PC-9 (cell line): ENCODE results near the gene ARFGAP1. TPM values are rescaled to one million over a fixed set of nuclear protein-coding genes. Genes with fewer than 3 reads are reported as not detected.

Experiments used
- BruUV-seq: library from RNA; stranded (reverse); fragments of 400-500 nt; replicated peaks from 2 replicates; lab custom pipeline; 2021; lab: Mats Ljungman, UMichigan
- CTCF ChIA-PET: fragments of 300-600 bp; sonication (Branson Sonifier 250); formaldehyde crosslinking; loops from one replicate; lab custom pipeline; 2022; ENCODE audit warnings: antibody characterized with exemption; lab: Charles Lee
- POLR2A ChIA-PET: fragments of 300-600 bp; sonication (Branson Sonifier 250); formaldehyde crosslinking; loops from one replicate; lab custom pipeline; 2022; ENCODE audit warnings: antibody characterized with exemption; ENCODE audit not compliant: unreplicated experiment; lab: Charles Lee
- DNase-seq, 2 experiments: peaks; one replicate each; pipeline versions ENCODE4 v3.0.0 to v3.0.0-alpha.2; 2015 to 2022; ENCODE audit warnings: mixed read lengths in 1 of 2
- H2AFZ ChIP-seq: fragments of 200-600 bp; sonication (generic); 2 replicates; pipeline ENCODE4 v1.8.1; 2017; ENCODE audit warnings: antibody characterized with exemption
- H3F3A ChIP-seq: fragments of 200-600 bp; sonication (generic); 2 replicates; pipeline ENCODE4 v1.8.1; 2017; ENCODE audit warnings: antibody characterized with exemption, mild to moderate bottlenecking, low read depth; ENCODE audit not compliant: insufficient read depth
- H3K27ac ChIP-seq: fragments of 200-600 bp; sonication (generic); 2 replicates; pipeline ENCODE4 v1.6.1; 2016; ENCODE audit warnings: mixed run types
- H3K27me3 ChIP-seq: fragments of 200-600 bp; sonication (generic); 2 replicates; pipeline ENCODE4 v1.6.1; 2016; ENCODE audit warnings: low read depth, mixed run types; ENCODE audit not compliant: insufficient read depth
- H3K36me3 ChIP-seq: fragments of 200-600 bp; sonication (generic); 2 replicates; pipeline ENCODE4 v1.6.1; 2016; ENCODE audit warnings: low read depth, mixed run types
- H3K4me1 ChIP-seq: fragments of 200-600 bp; sonication (generic); replicated peaks from 2 replicates; pipeline ENCODE4 v1.6.1; 2016; ENCODE audit warnings: mixed run types; ENCODE audit not compliant: insufficient read depth
- H3K4me2 ChIP-seq: fragments of 200-600 bp; sonication (generic); 2 replicates; pipeline ENCODE4 v1.6.1; 2017; ENCODE audit warnings: mixed run types
- H3K4me3 ChIP-seq: fragments of 200-600 bp; sonication (generic); 2 replicates; pipeline ENCODE4 v1.6.1; 2016; ENCODE audit warnings: mixed run types
- H3K79me2 ChIP-seq: fragments of 200-600 bp; sonication (generic); 2 replicates; pipeline ENCODE4 v1.6.1; 2017; ENCODE audit warnings: low read depth, mixed run types
- H3K9me2 ChIP-seq: fragments of 200-600 bp; sonication (generic); 2 replicates; pipeline ENCODE4 v1.8.1; 2017; ENCODE audit warnings: mild to moderate bottlenecking; ENCODE audit not compliant: insufficient read depth
- H3K9me3 ChIP-seq: fragments of 200-600 bp; sonication (generic); 2 replicates; pipeline ENCODE4 v1.8.1; 2016; ENCODE audit warnings: low read depth; ENCODE audit not compliant: insufficient read depth
- H4K20me1 ChIP-seq: fragments of 200-600 bp; sonication (generic); 2 replicates; pipeline ENCODE4 v1.8.1; 2017; ENCODE audit not compliant: insufficient read depth
- CTCF ChIP-seq: fragments of 200-600 bp; sonication (generic); conservative IDR thresholded peaks from 2 replicates; pipeline ENCODE4 v1.6.1; 2017; ENCODE audit warnings: mixed run types, antibody characterized with exemption, mild to moderate bottlenecking, moderate library complexity
- EZH2 ChIP-seq: fragments of 200-600 bp; sonication (generic); IDR thresholded peaks from 2 replicates; pipeline ENCODE4 v1.8.0; 2017; ENCODE audit warnings: antibody characterized with exemption, low read depth
- intact Hi-C: fragments of 100-400 bp; cut with micrococcal nuclease; formaldehyde crosslinking; loops from one replicate; pipeline ENCODE4 v1.10.0; 2022; ENCODE audit not compliant: unreplicated experiment
- total RNA-seq: library from RNA; stranded (reverse); gene quantifications from 2 replicates; pipeline ENCODE4 v1.2.3, GENCODE V29; 2021

The ARFGAP1 gene
- total RNA-seq, 1 experiment from 2014 or later, result 89.0 TPM

GRCh38 chr20:63226042-63226943 lies 46.3 kb upstream of the ARFGAP1 start:
- intact Hi-C loops, result no loop called here
- BruUV-seq, result no TSS peak
- H3K4me3 ChIP-seq, result no peak overlapping the region
- TF ChIP-seq EZH2, result no peak
- TF ChIP-seq CTCF, result no peak
- no peak overlapping the region for H2AFZ ChIP-seq
- H4K20me1 ChIP-seq, result 0 out of 2 replicates have a peak, but pooled peaks cover 4% of the 10 kb centered on the region
- 0 out of 2 replicates have a peak, but pooled peaks cover under 1% of the 10 kb centered on the region for H3K27me3 ChIP-seq
- no peaks in the 10 kb centered on the region for H3K9me3 ChIP-seq
- ChIA-PET CTCF (interaction anchor here (0.7 kb wide), 1 partner anchor 12 kb away, joined by 3 read pairs; no protein-coding TSS in a partner anchor), POLR2A (interaction anchor here (0.6 kb wide), 2 partner anchors 20 to 47 kb away, joined by 3 to 16 read pairs; no protein-coding TSS in a partner anchor)
- peaks cover 35% of the 10 kb centered on the region for H3F3A ChIP-seq
- H3K79me2 ChIP-seq, result no peaks in the 10 kb centered on the region
- H3K36me3 ChIP-seq, result no peaks in the 10 kb centered on the region
- no peak overlapping the region for H3K4me2 ChIP-seq
- peaks cover 47% of the 10 kb centered on the region for H3K4me1 ChIP-seq
- no peak for DNase-seq
- no peak overlapping the region for H3K27ac ChIP-seq
- H3K9me2 ChIP-seq, result no peaks in the 10 kb centered on the region

- no peak for TF ChIP-seq EZH2
- TF ChIP-seq CTCF, result no peak
- Histone ChIP-seq H3K27ac (no peak overlapping the region), H3K9me2 (no peaks in the 10 kb centered on the region), H3K9me3 (no peaks in the 10 kb centered on the region), H3K27me3 (no peaks in the 10 kb centered on the region), H3F3A (peaks cover 39% of the 10 kb centered on the region), H3K4me1 (peaks cover 52% of the 10 kb centered on the region), H4K20me1 (0 out of 2 replicates have a peak, but pooled peaks cover 4% of the 10 kb centered on the region), H3K4me2 (no peak overlapping the region), H3K36me3 (no peaks in the 10 kb centered on the region), H2AFZ (no peak overlapping the region), H3K79me2 (no peaks in the 10 kb centered on the region), H3K4me3 (no peak overlapping the region)
- intact Hi-C loops, result no loop called here
- BruUV-seq, result no TSS peak
- DNase-seq, result no peak
- ChIA-PET CTCF (interaction anchor here (0.7 kb wide), 1 partner anchor 212 kb away, joined by 4 read pairs; no protein-coding TSS in a partner anchor), POLR2A (interaction anchor here (0.7 kb wide), 1 partner anchor 307 kb away, joined by 23 read pairs; no protein-coding TSS in a partner anchor)
Measured at GRCh38 chr20:63227260-63227659, 45.4 kb upstream of the ARFGAP1 start.

GRCh38 chr20:63228806-63229205 lies 43.8 kb upstream of the ARFGAP1 start:
- POLR2A ChIA-PET, result no interaction called here
- Histone ChIP-seq H3K4me3 (no peak overlapping the region), H3K79me2 (no peaks in the 10 kb centered on the region), H3K4me2 (no peak overlapping the region), H3K9me3 (no peaks in the 10 kb centered on the region), H3K27ac (no peak overlapping the region), H4K20me1 (0 out of 2 replicates have a peak, but pooled peaks cover 4% of the 10 kb centered on the region), H3K36me3 (no peaks in the 10 kb centered on the region), H3K27me3 (no peaks in the 10 kb centered on the region), H2AFZ (no peak overlapping the region), H3K4me1 (peaks cover 56% of the 10 kb centered on the region), H3F3A (peaks cover 43% of the 10 kb centered on the region), H3K9me2 (no peaks in the 10 kb centered on the region)
- TF ChIP-seq EZH2 (no peak), CTCF (no peak)
- CTCF ChIA-PET, result no interaction called here
- BruUV-seq, result no TSS peak
- no peak for DNase-seq
- intact Hi-C loops, result no loop called here
